GM12873 (cell line): ENCODE results near the gene LAMP5.

Experiments
- CTCF ChIP-seq: IDR thresholded peaks from 2 replicates; pipeline ENCODE4 v1.5.1; 2012; ENCODE audit warnings: low read depth, mild to moderate bottlenecking, moderate library complexity, low read length, control low read depth; ENCODE audit not compliant: insufficient read depth; ENCODE audit errors: missing control alignments

Gene LAMP5

GRCh38 chr20:9508696-9509178 is 5.7 kb upstream of the LAMP5 start:
- no peak for TF ChIP-seq CTCF

GRCh38 chr20:9509246-9509645 is 5.1 kb upstream of the LAMP5 start:
- no peak for TF ChIP-seq CTCF

GRCh38 chr20:9510911-9511310 is 3.5 kb upstream of the LAMP5 start:
- no peak for TF ChIP-seq CTCF

GRCh38 chr20:9514072-9514460 is 324 bp upstream of the LAMP5 start:
- TF ChIP-seq CTCF, result no peak

GRCh38 chr20:9515214-9515585 is 810 bp downstream of the LAMP5 start:
- no peak for TF ChIP-seq CTCF

GRCh38 chr20:9515741-9516233 is 1.4 kb downstream of the LAMP5 start:
- no peak for TF ChIP-seq CTCF

GRCh38 chr20:9516234-9516871 is 2.0 kb downstream of the LAMP5 start:
- no peak for TF ChIP-seq CTCF
